Measurements from ENCODE around the gene IFITM10.

The IFITM10 gene

GRCh38 chr11:1736447-1736992 lies 13.9 kb downstream of the IFITM10 start:
- DNase-seq, result no peak

- no peak for DNase-seq
These were observed 15.1 kb downstream of the IFITM10 start for GRCh38 chr11:1735271-1735670.

GRCh38 chr11:1734641-1735081 lies 15.7 kb downstream of the IFITM10 start:
- no peak for DNase-seq

GRCh38 chr11:1733716-1734640 lies 16.4 kb downstream of the IFITM10 start:
- DNase-seq, result no peak

- no peak for DNase-seq
These were observed 17.2 kb downstream of the IFITM10 start for GRCh38 chr11:1733009-1733715.

GRCh38 chr11:1732418-1733008 lies 17.9 kb downstream of the IFITM10 start:
- no peak for DNase-seq

GRCh38 chr11:1731451-1732059 lies 18.8 kb downstream of the IFITM10 start:
- DNase-seq, result no peak

GRCh38 chr11:1730059-1730629 lies 20.3 kb downstream of the IFITM10 start:
- DNase-seq, result no peak

GRCh38 chr11:1729692-1730011 lies 20.7 kb downstream of the IFITM10 start:
- DNase-seq, result no peak

GRCh38 chr11:1728931-1729691 lies 21.3 kb downstream of the IFITM10 start:
- no peak for DNase-seq

GRCh38 chr11:1728301-1728700 lies 22.1 kb downstream of the IFITM10 start:
- DNase-seq, result no peak

- no peak for DNase-seq
These were observed 22.5 kb downstream of the IFITM10 start for GRCh38 chr11:1727861-1728260.

- no peak for DNase-seq
These were observed 23.2 kb downstream of the IFITM10 start for GRCh38 chr11:1727096-1727690.

- no peak for DNase-seq
These were observed 30.6 kb downstream of the IFITM10 start for GRCh38 chr11:1719781-1720180.

- DNase-seq, result no peak
These were observed 32.1 kb downstream of the IFITM10 start for GRCh38 chr11:1718326-1718725.

GRCh38 chr11:1717745-1718144 lies 32.6 kb downstream of the IFITM10 start:
- no peak for DNase-seq

GRCh38 chr11:1714908-1715885 lies 35.2 kb downstream of the IFITM10 start:
- peak; percentile 59 for DNase-seq

GRCh38 chr11:1708716-1709115 lies 41.7 kb downstream of the IFITM10 start:
- DNase-seq, result no peak

- no peak for DNase-seq
These were observed 42.6 kb downstream of the IFITM10 start for GRCh38 chr11:1707751-1708150.

Data from NCI-H2029 (cell line).